Raji (cell line): Measurements from ENCODE around the gene HES1.

Source experiments
- POLR2A ChIP-seq: IDR thresholded peaks from 2 replicates; pipeline ENCODE4 v1.6.1; 2011; ENCODE audit warnings: low read depth, low read length, control low read depth; ENCODE audit not compliant: insufficient read depth

Gene HES1

DNA sequence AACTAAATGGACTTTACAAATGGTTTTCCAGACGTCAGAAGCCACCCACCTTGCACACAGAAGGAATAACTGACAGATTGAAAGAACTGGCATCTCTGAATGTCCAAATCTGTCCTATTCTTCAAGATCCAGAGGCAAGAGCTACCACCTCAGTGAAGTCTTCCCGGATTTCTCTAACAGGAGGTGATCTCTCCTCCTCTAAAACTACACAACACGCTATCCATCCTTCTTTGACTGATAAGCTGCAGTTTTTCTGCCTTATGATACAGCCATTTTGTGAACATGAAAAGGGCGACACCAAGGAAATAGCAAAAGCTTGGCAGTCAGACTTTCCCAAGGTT lies 37.1 kb upstream of the HES1 start:
- TF ChIP-seq POLR2A = no peak

DNA sequence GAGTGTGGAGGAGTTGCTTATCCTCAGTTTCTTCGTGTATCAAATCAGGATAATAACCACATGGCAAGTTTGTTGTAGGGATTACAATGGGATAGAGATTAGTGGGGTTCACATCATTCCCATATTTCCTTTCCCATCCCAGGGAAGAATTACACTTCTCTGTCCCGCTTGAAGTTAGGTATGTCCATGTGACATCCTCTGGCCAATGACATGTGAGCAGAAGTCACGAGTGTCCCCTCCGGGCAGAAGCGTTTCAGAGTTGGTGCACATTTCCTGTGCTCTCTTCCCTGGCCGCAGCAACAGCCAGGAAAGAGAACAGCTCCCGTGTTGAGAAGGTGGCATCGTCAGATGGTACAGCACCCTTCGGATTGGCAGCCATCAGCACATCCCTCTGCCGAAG lies 36.7 kb upstream of the HES1 start:
- no peak for TF ChIP-seq POLR2A

GRCh38 chr3:194100856-194101390 lies 35.0 kb upstream of the HES1 start:
- TF ChIP-seq POLR2A = no peak

GRCh38 chr3:194101592-194102432 lies 34.1 kb upstream of the HES1 start:
- no peak for TF ChIP-seq POLR2A

DNA sequence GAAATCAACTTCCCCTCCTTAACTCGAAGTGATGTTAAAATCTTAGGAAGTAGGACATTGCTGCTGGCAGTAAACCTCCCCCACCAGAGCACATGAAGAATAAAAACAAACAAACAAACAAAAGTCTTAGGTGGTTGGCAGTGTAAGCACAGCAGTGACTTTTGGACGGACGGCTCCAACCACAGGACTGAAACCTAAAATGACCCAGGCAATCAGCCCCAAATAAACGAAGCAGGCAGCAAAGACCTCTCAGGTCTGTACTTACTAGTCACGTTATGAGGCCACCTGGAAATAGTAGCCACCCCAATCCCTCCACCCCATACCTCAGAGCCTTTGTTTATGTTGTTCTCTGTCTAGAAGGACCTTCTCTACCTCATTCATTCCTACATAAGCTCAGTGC lies 33.5 kb upstream of the HES1 start:
- no peak for TF ChIP-seq POLR2A

- no peak for TF ChIP-seq POLR2A
Measured at GRCh38 chr3:194103505-194103904, 32.4 kb upstream of the HES1 start.

GRCh38 chr3:194103983-194104751 lies 31.8 kb upstream of the HES1 start:
- TF ChIP-seq POLR2A = peak; percentile 66

- TF ChIP-seq POLR2A = no peak
Measured at GRCh38 chr3:194105292-194105691, 30.7 kb upstream of the HES1 start.

GRCh38 chr3:194107107-194107506 lies 28.8 kb upstream of the HES1 start:
- no peak for TF ChIP-seq POLR2A

DNA sequence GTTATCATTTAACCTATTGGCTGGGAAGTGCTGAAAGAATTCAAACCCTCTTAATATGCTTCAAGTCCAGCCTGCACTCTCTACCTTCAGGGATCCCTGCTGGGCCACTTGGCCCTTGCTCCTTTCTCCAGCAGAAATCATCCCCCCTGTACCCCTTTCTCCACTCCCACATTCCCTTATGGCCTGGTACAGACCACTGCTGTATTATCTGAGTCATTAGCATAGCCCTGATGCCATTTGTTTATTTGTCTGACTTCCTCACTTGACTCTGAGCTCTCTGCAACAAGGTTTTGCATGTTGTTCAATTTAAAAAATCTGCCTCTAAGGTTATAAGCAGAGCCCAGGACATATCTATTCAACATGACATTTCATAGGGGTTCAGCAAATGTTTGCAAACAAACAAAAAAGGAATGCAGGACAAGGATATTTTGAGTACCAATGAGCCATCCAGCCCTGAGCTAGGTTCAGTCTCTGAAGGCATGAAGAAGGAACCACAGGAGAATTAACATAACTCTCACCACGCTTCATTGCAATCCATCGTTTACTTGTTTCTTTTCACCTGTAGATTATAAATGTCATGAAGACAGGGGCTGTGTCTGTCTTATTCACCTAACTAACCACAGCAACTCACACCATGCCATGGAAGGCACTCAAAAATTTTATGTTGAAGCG lies 26.6 kb upstream of the HES1 start:
- no peak for TF ChIP-seq POLR2A

- TF ChIP-seq POLR2A = no peak
Measured at GRCh38 chr3:194110483-194110882, 25.5 kb upstream of the HES1 start.

GRCh38 chr3:194111336-194111735 lies 24.6 kb upstream of the HES1 start:
- TF ChIP-seq POLR2A = no peak

DNA sequence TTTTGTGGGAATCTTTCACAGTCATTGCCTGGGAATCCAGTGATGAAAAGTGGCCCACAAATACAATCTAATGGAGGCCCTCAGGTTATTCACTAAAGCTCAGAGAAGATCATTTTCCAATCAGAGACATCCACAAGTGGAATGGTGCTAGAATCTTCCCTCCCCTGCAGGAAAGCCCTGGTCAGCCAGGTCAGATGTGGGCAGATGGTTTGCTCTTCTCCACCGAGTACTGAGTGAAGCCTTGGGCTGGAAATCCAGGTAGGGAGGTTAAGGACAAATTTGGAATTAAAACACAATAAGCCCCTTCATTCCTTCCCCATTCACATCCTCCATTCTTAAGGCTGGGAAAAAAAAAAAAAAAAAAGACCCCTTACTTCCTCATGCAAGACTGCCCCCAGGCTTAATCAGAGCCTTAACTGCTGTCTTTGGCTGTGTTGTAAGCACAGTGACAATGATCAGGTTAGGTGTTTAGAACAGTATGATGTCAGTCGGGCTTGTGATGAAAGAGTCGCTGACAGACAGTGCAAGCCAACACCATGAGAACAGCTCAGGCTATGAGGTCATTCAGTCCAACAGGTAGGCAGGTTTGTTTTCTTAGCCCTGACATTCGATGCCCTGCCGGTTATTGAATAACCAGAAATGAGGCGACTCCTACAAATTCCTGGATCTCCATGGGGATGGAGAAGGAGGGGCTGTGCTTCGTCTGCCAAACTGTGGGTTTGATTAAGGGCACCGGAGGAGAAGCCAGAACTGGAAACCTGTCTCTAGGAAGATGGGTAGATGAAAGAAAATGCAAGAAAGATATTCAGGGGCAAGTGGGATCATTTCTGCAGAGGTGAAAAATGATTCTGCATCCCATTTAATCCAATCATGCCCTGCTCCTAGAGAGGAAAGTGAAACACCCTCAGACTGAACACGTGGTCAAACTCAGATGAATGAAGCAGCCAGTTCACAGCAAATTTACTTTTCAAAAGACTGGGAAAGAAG lies 23.5 kb upstream of the HES1 start:
- TF ChIP-seq POLR2A = no peak

DNA sequence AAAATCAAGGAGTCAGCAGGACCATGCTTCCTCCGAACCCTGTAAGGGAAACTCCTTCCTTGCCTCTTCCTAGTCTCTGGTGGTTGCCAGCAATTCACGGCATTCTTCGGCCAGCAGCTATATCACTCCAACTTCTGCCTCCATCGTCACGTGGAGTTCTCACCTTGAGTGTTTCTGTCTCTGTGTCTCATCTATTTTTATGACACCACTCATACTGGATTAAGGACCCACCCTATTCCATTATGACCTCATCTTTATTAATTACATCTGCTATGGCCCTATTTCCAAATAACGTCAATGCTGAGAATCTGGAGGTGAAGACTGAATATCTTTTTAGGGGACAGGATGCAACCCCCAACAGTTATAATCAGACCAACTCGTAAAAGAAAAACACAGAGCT lies 21.8 kb upstream of the HES1 start:
- no peak for TF ChIP-seq POLR2A
